ENCODE results near the gene KIAA0825. TPM values are rescaled to one million over a fixed set of nuclear protein-coding genes. Genes with fewer than 3 reads are reported as not detected.

KIAA0825 gene
- total and polyA plus RNA-seq, 2 of the 8 experiments (the other 6 are each of a cell fraction or from before 2014, with no cell fraction given) = 0.60 to 1.0 TPM

DNA sequence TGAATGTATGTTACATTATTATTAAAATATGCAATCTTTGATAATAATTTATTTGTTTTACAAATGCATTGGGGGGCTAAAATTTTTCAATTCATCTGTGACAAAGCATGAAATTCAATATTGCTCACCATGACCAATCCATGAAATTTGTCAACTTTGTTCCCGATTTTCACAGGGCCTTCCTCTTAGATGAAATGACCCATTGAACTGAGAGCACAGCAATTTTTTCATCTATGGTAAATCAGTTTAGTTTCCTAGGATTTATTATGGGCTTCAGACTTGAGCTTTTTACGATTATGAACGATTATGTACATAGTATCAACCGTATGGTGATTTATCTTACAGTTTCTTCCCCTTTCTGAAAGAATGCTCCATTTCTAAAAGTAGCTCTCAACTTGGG lies 157.3 kb downstream of the KIAA0825 start (continued):
- TF ChIP-seq, protein P1, sequence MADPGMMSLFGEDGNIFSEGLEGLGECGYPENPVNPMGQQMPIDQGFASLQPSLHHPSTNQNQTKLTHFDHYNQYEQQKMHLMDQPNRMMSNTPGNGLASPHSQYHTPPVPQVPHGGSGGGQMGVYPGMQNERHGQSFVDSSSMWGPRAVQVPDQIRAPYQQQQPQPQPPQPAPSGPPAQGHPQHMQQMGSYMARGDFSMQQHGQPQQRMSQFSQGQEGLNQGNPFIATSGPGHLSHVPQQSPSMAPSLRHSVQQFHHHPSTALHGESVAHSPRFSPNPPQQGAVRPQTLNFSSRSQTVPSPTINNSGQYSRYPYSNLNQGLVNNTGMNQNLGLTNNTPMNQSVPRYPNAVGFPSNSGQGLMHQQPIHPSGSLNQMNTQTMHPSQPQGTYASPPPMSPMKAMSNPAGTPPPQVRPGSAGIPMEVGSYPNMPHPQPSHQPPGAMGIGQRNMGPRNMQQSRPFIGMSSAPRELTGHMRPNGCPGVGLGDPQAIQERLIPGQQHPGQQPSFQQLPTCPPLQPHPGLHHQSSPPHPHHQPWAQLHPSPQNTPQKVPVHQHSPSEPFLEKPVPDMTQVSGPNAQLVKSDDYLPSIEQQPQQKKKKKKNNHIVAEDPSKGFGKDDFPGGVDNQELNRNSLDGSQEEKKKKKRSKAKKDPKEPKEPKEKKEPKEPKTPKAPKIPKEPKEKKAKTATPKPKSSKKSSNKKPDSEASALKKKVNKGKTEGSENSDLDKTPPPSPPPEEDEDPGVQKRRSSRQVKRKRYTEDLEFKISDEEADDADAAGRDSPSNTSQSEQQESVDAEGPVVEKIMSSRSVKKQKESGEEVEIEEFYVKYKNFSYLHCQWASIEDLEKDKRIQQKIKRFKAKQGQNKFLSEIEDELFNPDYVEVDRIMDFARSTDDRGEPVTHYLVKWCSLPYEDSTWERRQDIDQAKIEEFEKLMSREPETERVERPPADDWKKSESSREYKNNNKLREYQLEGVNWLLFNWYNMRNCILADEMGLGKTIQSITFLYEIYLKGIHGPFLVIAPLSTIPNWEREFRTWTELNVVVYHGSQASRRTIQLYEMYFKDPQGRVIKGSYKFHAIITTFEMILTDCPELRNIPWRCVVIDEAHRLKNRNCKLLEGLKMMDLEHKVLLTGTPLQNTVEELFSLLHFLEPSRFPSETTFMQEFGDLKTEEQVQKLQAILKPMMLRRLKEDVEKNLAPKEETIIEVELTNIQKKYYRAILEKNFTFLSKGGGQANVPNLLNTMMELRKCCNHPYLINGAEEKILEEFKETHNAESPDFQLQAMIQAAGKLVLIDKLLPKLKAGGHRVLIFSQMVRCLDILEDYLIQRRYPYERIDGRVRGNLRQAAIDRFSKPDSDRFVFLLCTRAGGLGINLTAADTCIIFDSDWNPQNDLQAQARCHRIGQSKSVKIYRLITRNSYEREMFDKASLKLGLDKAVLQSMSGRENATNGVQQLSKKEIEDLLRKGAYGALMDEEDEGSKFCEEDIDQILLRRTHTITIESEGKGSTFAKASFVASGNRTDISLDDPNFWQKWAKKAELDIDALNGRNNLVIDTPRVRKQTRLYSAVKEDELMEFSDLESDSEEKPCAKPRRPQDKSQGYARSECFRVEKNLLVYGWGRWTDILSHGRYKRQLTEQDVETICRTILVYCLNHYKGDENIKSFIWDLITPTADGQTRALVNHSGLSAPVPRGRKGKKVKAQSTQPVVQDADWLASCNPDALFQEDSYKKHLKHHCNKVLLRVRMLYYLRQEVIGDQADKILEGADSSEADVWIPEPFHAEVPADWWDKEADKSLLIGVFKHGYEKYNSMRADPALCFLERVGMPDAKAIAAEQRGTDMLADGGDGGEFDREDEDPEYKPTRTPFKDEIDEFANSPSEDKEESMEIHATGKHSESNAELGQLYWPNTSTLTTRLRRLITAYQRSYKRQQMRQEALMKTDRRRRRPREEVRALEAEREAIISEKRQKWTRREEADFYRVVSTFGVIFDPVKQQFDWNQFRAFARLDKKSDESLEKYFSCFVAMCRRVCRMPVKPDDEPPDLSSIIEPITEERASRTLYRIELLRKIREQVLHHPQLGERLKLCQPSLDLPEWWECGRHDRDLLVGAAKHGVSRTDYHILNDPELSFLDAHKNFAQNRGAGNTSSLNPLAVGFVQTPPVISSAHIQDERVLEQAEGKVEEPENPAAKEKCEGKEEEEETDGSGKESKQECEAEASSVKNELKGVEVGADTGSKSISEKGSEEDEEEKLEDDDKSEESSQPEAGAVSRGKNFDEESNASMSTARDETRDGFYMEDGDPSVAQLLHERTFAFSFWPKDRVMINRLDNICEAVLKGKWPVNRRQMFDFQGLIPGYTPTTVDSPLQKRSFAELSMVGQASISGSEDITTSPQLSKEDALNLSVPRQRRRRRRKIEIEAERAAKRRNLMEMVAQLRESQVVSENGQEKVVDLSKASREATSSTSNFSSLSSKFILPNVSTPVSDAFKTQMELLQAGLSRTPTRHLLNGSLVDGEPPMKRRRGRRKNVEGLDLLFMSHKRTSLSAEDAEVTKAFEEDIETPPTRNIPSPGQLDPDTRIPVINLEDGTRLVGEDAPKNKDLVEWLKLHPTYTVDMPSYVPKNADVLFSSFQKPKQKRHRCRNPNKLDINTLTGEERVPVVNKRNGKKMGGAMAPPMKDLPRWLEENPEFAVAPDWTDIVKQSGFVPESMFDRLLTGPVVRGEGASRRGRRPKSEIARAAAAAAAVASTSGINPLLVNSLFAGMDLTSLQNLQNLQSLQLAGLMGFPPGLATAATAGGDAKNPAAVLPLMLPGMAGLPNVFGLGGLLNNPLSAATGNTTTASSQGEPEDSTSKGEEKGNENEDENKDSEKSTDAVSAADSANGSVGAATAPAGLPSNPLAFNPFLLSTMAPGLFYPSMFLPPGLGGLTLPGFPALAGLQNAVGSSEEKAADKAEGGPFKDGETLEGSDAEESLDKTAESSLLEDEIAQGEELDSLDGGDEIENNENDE (IDR thresholded peaks at IDR 0.05; ENCODE audit: insufficient replicate concordance, low read length) = no peak
- TF ChIP-seq SP4 (IDR thresholded peaks at IDR 0.05; ENCODE audit: low read length) = no peak
